ENCODE measurements around the gene ANTXR1. TPM values are rescaled to one million over a fixed set of nuclear protein-coding genes. Genes with fewer than 3 reads are reported as not detected.

The ANTXR1 gene
- total and polyA plus RNA-seq, 2 of the 8 experiments (the other 6 are each of a cell fraction or from before 2014, with no cell fraction given): 15.8 to 44.3 TPM

GRCh38 chr2:69036926-69037325 is 23.9 kb downstream of the ANTXR1 start (continued):
- no peak for TF ChIP-seq SIRT6 (IDR thresholded peaks at IDR 0.05; ENCODE audit: low read length)

All from H1 (cell line).